OCI-LY7 (cell line): ENCODE data around the gene CELSR3. TPM values are rescaled to one million over a fixed set of nuclear protein-coding genes. Genes with fewer than 3 reads are reported as not detected.

Source experiments
- BruUV-seq: library from RNA; stranded (reverse); fragments of 400-500 nt; replicated peaks from 2 replicates; lab custom pipeline; 2021; lab: Mats Ljungman, UMichigan
- CTCF ChIA-PET: fragments of 300-600 bp; sonication (Branson Sonifier 250); formaldehyde crosslinking; loops from one replicate; lab custom pipeline; 2022; ENCODE audit warnings: antibody characterized with exemption; ENCODE audit not compliant: unreplicated experiment; lab: Charles Lee
- POLR2A ChIA-PET: fragments of 300-600 bp; sonication (Branson Sonifier 250); formaldehyde crosslinking; loops from one replicate; lab custom pipeline; 2022; ENCODE audit warnings: antibody characterized with exemption; lab: Charles Lee
- DNase-seq: peaks from one replicate; pipeline ENCODE4 v3.0.0-alpha.2; 2015; ENCODE audit warnings: low spot score
- H2AFZ ChIP-seq: fragments of 200-600 bp; sonication (generic), shearing (Covaris generic); 2 replicates; pipeline ENCODE4 v1.6.1; 2014; ENCODE audit warnings: mild to moderate bottlenecking, antibody characterized with exemption, low read length, moderate library complexity
- H3K27ac ChIP-seq: fragments of 200-600 bp; sonication (generic); 2 replicates; pipeline ENCODE4 v1.5.1; 2014; ENCODE audit warnings: mixed run types, low read depth, mild to moderate bottlenecking, moderate library complexity, low read length, inconsistent platforms; ENCODE audit not compliant: poor library complexity, severe bottlenecking
- H3K36me3 ChIP-seq: fragments of 200-600 bp; sonication (generic); 2 replicates; pipeline ENCODE4 v1.6.1; 2014; ENCODE audit warnings: mild to moderate bottlenecking, antibody characterized with exemption, low read length, moderate library complexity, mixed read lengths; ENCODE audit not compliant: insufficient read depth
- H3K4me1 ChIP-seq: fragments of 200-600 bp; sonication (generic); 2 replicates; pipeline ENCODE4 v1.5.1; 2014; ENCODE audit warnings: mild to moderate bottlenecking, low read length; ENCODE audit not compliant: insufficient read depth, poor library complexity, severe bottlenecking
- H3K4me2 ChIP-seq: fragments of 200-600 bp; sonication (generic); 2 replicates; pipeline ENCODE4 v1.6.1; 2014; ENCODE audit warnings: mild to moderate bottlenecking, low read length
- H3K4me3 ChIP-seq: fragments of 200-600 bp; sonication (generic); 2 replicates; pipeline ENCODE4 v1.5.1; 2014; ENCODE audit warnings: mild to moderate bottlenecking, low read depth, low read length; ENCODE audit not compliant: poor library complexity, severe bottlenecking
- H3K79me2 ChIP-seq: fragments of 200-600 bp; sonication (generic); 2 replicates; pipeline ENCODE4 v1.6.1; 2016; ENCODE audit warnings: low read depth, mild to moderate bottlenecking, low read length, moderate library complexity, mixed read lengths; ENCODE audit not compliant: insufficient read depth
- H3K9me2 ChIP-seq: fragments of 200-600 bp; sonication (generic); 2 replicates; pipeline ENCODE4 v1.6.1; 2016; ENCODE audit warnings: mild to moderate bottlenecking, low read length, mixed read lengths; ENCODE audit not compliant: insufficient read depth
- H3K9me3 ChIP-seq: fragments of 200-600 bp; sonication (generic); 2 replicates; pipeline ENCODE4 v1.6.1; 2014; ENCODE audit warnings: mild to moderate bottlenecking, mixed run types, low read length, mixed read lengths
- H4K20me1 ChIP-seq: fragments of 200-600 bp; sonication (generic); 2 replicates; pipeline ENCODE4 v1.6.1; 2014; ENCODE audit warnings: mild to moderate bottlenecking, antibody characterized with exemption, low read length, moderate library complexity, mixed read lengths; ENCODE audit not compliant: insufficient read depth
- EZH2phosphoT487 ChIP-seq: fragments of 200-600 bp; sonication (generic); IDR thresholded peaks from 2 replicates; pipeline ENCODE4 v1.6.1; 2018; ENCODE audit warnings: low read depth, borderline replicate concordance, mild to moderate bottlenecking, mixed run types, antibody characterized with exemption, low read length, moderate library complexity, mixed read lengths
- intact Hi-C: fragments of 100-400 bp; cut with micrococcal nuclease; formaldehyde crosslinking; loops from one replicate; pipeline ENCODE4 v1.10.0; 2022; ENCODE audit not compliant: unreplicated experiment
- microRNA-seq: library from miRNA; unstranded; fragments of <30 nt; microRNA quantifications from one replicate; pipeline ENCODE4 v1.2.0, GENCODE V29; 2022; ENCODE audit warnings: borderline replicate concordance
- small RNA-seq: library from RNA; depleted of rRNA; stranded (forward); fragments of <200 nt; gene quantifications from one replicate; pipeline ENCODE3, GENCODE V24; 2014
- total RNA-seq, 2 experiments: library from RNA; depleted of rRNA in 1 of 2; stranded (reverse); fragments of >200 nt in 1 of 2; shearing (Covaris generic) in 1 of 2; gene quantifications; 2 replicates each; pipeline ENCODE4 v1.2.3, GENCODE V29; 2014 to 2022
- TF ChIP-seq, protein P1 (sequence below): fragments of 200-600 bp; sonication (generic); conservative IDR thresholded peaks from 2 replicates; pipeline ENCODE4 v1.5.1; 2014; ENCODE audit warnings: mild to moderate bottlenecking, antibody characterized with exemption, low read length, moderate library complexity, mixed read lengths

CELSR3 gene
- total RNA-seq, 2 experiments from 2014 or later = 3.0 to 9.1 TPM

DNA sequence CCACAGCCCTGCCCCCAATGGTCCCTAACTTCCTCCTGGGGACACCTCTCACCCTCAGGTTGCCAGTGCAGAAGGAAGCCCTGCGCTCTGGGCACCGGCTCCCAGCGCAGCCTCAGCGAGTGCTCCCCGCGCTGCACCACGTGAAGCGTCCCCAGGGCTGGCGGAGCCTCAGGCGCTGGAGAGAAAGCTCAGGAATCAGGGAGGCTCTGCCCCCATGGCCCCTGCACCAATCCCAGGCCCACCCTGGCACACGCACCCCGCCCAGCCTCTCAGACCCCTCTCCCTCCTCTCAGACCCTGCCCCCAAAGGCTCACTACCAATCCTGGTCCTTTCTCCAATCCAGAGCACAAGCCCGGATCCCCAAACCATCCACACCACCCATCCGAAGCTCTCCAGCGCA is 74.5 kb downstream of the CELSR3 start:
- Histone ChIP-seq H3K36me3 (no peaks in the 10 kb centered on the region), H2AFZ (no peak overlapping the region), H3K79me2 (no peaks in the 10 kb centered on the region), H4K20me1 (no peaks in the 10 kb centered on the region), H3K4me3 (no peak overlapping the region), H3K4me2 (no peak overlapping the region), H3K27ac (no peak overlapping the region), H3K9me2 (no peaks in the 10 kb centered on the region), H3K4me1 (no peaks in the 10 kb centered on the region), H3K9me3 (no peaks in the 10 kb centered on the region)
- BruUV-seq = no TSS peak
- CTCF ChIA-PET = no interaction called here
- TF ChIP-seq EZH2phosphoT487 = no peak
- TF ChIP-seq, protein P1, sequence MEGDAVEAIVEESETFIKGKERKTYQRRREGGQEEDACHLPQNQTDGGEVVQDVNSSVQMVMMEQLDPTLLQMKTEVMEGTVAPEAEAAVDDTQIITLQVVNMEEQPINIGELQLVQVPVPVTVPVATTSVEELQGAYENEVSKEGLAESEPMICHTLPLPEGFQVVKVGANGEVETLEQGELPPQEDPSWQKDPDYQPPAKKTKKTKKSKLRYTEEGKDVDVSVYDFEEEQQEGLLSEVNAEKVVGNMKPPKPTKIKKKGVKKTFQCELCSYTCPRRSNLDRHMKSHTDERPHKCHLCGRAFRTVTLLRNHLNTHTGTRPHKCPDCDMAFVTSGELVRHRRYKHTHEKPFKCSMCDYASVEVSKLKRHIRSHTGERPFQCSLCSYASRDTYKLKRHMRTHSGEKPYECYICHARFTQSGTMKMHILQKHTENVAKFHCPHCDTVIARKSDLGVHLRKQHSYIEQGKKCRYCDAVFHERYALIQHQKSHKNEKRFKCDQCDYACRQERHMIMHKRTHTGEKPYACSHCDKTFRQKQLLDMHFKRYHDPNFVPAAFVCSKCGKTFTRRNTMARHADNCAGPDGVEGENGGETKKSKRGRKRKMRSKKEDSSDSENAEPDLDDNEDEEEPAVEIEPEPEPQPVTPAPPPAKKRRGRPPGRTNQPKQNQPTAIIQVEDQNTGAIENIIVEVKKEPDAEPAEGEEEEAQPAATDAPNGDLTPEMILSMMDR = no peak
- intact Hi-C loops = no loop called here
- POLR2A ChIA-PET = no interaction called here
- no peak for DNase-seq

GRCh38 chr3:48587686-48588085 is 75.0 kb downstream of the CELSR3 start:
- ChIA-PET POLR2A (no interaction called here), CTCF (no interaction called here)
- H3K9me2 ChIP-seq = no peaks in the 10 kb centered on the region
- H3K4me1 ChIP-seq = no peaks in the 10 kb centered on the region
- no peaks in the 10 kb centered on the region for H4K20me1 ChIP-seq
- H3K36me3 ChIP-seq = no peaks in the 10 kb centered on the region
- H2AFZ ChIP-seq = no peak overlapping the region
- no peaks in the 10 kb centered on the region for H3K9me3 ChIP-seq
- BruUV-seq = no TSS peak
- H3K27ac ChIP-seq = no peak overlapping the region
- no peaks in the 10 kb centered on the region for H3K79me2 ChIP-seq
- no peak for TF ChIP-seq EZH2phosphoT487
- TF ChIP-seq, protein P1 = no peak
- no peak overlapping the region for H3K4me2 ChIP-seq
- H3K4me3 ChIP-seq = no peak overlapping the region
- no peak for DNase-seq
- intact Hi-C loops = no loop called here

Small RNA genes lying within 50 kb of the gene (microRNA-seq; reads per million reads assigned to microRNA genes)
- not detected for gene MIR4793

Small RNA genes lying within 50 kb of the gene (small RNA-seq; reads per million reads assigned to genes)
- not detected for gene AC141002.1

Other genes starting within 250 kb of the CELSR3 start
- 4.4 and 14.9 TPM in 2 replicates for gene PLXNB1, start 232.8 kb downstream of the CELSR3 start, total RNA-seq (2014; rRNA removed; shearing (Covaris generic))
- 6.4 and 7.7 TPM in 2 replicates for gene PLXNB1, start 232.8 kb downstream of the CELSR3 start, total RNA-seq (2022)
- 22.0 and 23.0 TPM in 2 replicates for gene CCDC51, start 222.8 kb downstream of the CELSR3 start, total RNA-seq (2014; rRNA removed; shearing (Covaris generic))
- 21.2 and 24.9 TPM in 2 replicates for gene CCDC51, start 222.8 kb downstream of the CELSR3 start, total RNA-seq (2022)
- gene TMA7, start 222.6 kb downstream of the CELSR3 start, total RNA-seq (2014; rRNA removed; shearing (Covaris generic)) = 313 and 486 TPM in 2 replicates
- gene TMA7, start 222.6 kb downstream of the CELSR3 start, total RNA-seq (2022) = 226 and 250 TPM in 2 replicates
- 16.3 and 16.8 TPM in 2 replicates for gene ATRIP, start 216.1 kb downstream of the CELSR3 start, total RNA-seq (2014; rRNA removed; shearing (Covaris generic))
- gene ATRIP, start 216.1 kb downstream of the CELSR3 start, total RNA-seq (2022) = 20.3 and 24.5 TPM in 2 replicates
- 80.5 and 102 TPM in 2 replicates for gene SHISA5, start 158.7 kb downstream of the CELSR3 start, total RNA-seq (2014; rRNA removed; shearing (Covaris generic))
- gene SHISA5, start 158.7 kb downstream of the CELSR3 start, total RNA-seq (2022) = 97.1 and 97.3 TPM in 2 replicates
- gene PFKFB4, start 106.1 kb downstream of the CELSR3 start, total RNA-seq (2014; rRNA removed; shearing (Covaris generic)) = 3.8 and 5.0 TPM in 2 replicates
- gene PFKFB4, start 106.1 kb downstream of the CELSR3 start, total RNA-seq (2022) = 10.8 and 29.0 TPM in 2 replicates
- 0.16 TPM in 1 of 2 replicates, not detected in the other for gene UCN2, start 99.1 kb downstream of the CELSR3 start, total RNA-seq (2014; rRNA removed; shearing (Covaris generic))
- not detected in 2 replicates for gene UCN2, start 99.1 kb downstream of the CELSR3 start, total RNA-seq (2022)
- 4.1 and 7.9 TPM in 2 replicates for gene COL7A1, start 67.6 kb downstream of the CELSR3 start, total RNA-seq (2014; rRNA removed; shearing (Covaris generic))
- gene COL7A1, start 67.6 kb downstream of the CELSR3 start, total RNA-seq (2022) = 7.0 and 10.8 TPM in 2 replicates
- gene UQCRC1, start 53.2 kb downstream of the CELSR3 start, total RNA-seq (2014; rRNA removed; shearing (Covaris generic)) = 125 and 168 TPM in 2 replicates
- gene UQCRC1, start 53.2 kb downstream of the CELSR3 start, total RNA-seq (2022) = 159 and 194 TPM in 2 replicates
- gene TMEM89, start 41.1 kb downstream of the CELSR3 start, total RNA-seq (2014; rRNA removed; shearing (Covaris generic)) = not detected in 2 replicates
- gene TMEM89, start 41.1 kb downstream of the CELSR3 start, total RNA-seq (2022) = 1.6 TPM in 1 of 2 replicates, not detected in the other
- 28.4 and 42.1 TPM in 2 replicates for gene SLC26A6, start 27.4 kb downstream of the CELSR3 start, total RNA-seq (2014; rRNA removed; shearing (Covaris generic))
- 37.2 and 47.3 TPM in 2 replicates for gene SLC26A6, start 27.4 kb downstream of the CELSR3 start, total RNA-seq (2022)
- 34.8 and 42.1 TPM in 2 replicates for gene NCKIPSD, start 23.0 kb upstream of the CELSR3 start, total RNA-seq (2014; rRNA removed; shearing (Covaris generic))
- gene NCKIPSD, start 23.0 kb upstream of the CELSR3 start, total RNA-seq (2022) = 33.9 and 39.9 TPM in 2 replicates
- 63.4 and 77.0 TPM in 2 replicates for gene IP6K2, start 54.3 kb upstream of the CELSR3 start, total RNA-seq (2014; rRNA removed; shearing (Covaris generic))
- 92.7 and 96.9 TPM in 2 replicates for gene IP6K2, start 54.3 kb upstream of the CELSR3 start, total RNA-seq (2022)
- 13.8 and 16.0 TPM in 2 replicates for gene PRKAR2A, start 185.0 kb upstream of the CELSR3 start, total RNA-seq (2014; rRNA removed; shearing (Covaris generic))
- gene PRKAR2A, start 185.0 kb upstream of the CELSR3 start, total RNA-seq (2022) = 19.6 and 22.4 TPM in 2 replicates
- gene SLC25A20, start 236.0 kb upstream of the CELSR3 start, total RNA-seq (2014; rRNA removed; shearing (Covaris generic)) = 20.9 and 21.3 TPM in 2 replicates
- gene SLC25A20, start 236.0 kb upstream of the CELSR3 start, total RNA-seq (2022) = 19.1 and 20.1 TPM in 2 replicates